Esophagus squamous epithelium (tissue), 4 donors: Measurements from ENCODE around the gene IL32.

Experiments
- CTCF ChIP-seq, 6 experiments: fragments of 450-650 bp in 4 of 6; fragments of 200-600 bp in 2 of 6; sonication (generic) in 2 of 6; IDR thresholded peaks; one replicate each; pipeline ENCODE4 v1.5.1; 2016 to 2019; ENCODE audit warnings: antibody characterized with exemption in 6 of 6, mild to moderate bottlenecking in 4 of 6, moderate library complexity in 4 of 6
- POLR2A ChIP-seq, 4 donors: fragments of 450-650 bp; IDR thresholded peaks; one replicate each; pipeline ENCODE4 v1.6.1; 2017; ENCODE audit warnings: antibody characterized with exemption in 4 of 4, mild to moderate bottlenecking in 4 of 4, moderate library complexity in 3 of 4

GRCh38 chr16:3030222-3031212 lies 34.9 kb upstream of the IL32 start:
- no peak for TF ChIP-seq CTCF (IDR thresholded peaks at IDR 0.05)
- TF ChIP-seq POLR2A (IDR thresholded peaks at IDR 0.05), result no peak
